Pancreas (tissue), 10 donors: ENCODE measurements around the gene SOBP. TPM values are rescaled to one million over a fixed set of nuclear protein-coding genes. Genes with fewer than 3 reads are reported as not detected.

Source experiments
- ATAC-seq, 4 donors: fragments of 200-7000 bp; cut with Tn5 transposase; one replicate each; pipeline versions ENCODE4 v1.8.0 to v1.9.1; 2020; ENCODE audit warnings: mild to moderate bottlenecking in 4 of 4, moderate library complexity in 4 of 4
- DNase-seq, 6 donors: peaks; one replicate each; pipeline ENCODE4 v3.0.0-alpha.2; 2020
- FAIRE-seq: peaks from 2 replicates; lab custom pipeline; 2012; peaks lifted over from hg19 to GRCh38; lab: Jason Lieb, UNC
- H3K27ac ChIP-seq, 4 donors: fragments of 200-600 bp; sonication (generic); 1 replicate in 3 of 4; 2 replicates in 1 of 4; pipeline versions ENCODE4 v1.5.0 to v1.8.0; 2020
- H3K27me3 ChIP-seq, 4 donors: fragments of 200-600 bp; one replicate each; pipeline ENCODE4 v1.8.0; 2021
- H3K36me3 ChIP-seq, 3 donors: fragments of 200-600 bp; sonication (generic) in 1 of 3; one replicate each; pipeline versions ENCODE4 v1.5.0 to v1.8.0; 2020 to 2021
- H3K4me1 ChIP-seq, 3 donors: fragments of 200-600 bp; one replicate each; pipeline ENCODE4 v1.8.0; 2021
- H3K4me3 ChIP-seq, 4 donors: fragments of 200-600 bp; sonication (generic) in 2 of 4; one replicate each; pipeline versions ENCODE4 v1.5.0 to v1.8.0; 2020 to 2021
- H3K9me3 ChIP-seq, 4 donors: fragments of 200-600 bp; one replicate each; pipeline ENCODE4 v1.8.0; 2021
- CTCF ChIP-seq, 4 donors: fragments of 200-600 bp; sonication (generic) in 3 of 4; IDR thresholded peaks; one replicate each; pipeline versions ENCODE4 v1.5.0 to v1.8.0; 2021; ENCODE audit warnings: antibody characterized with exemption in 4 of 4
- whole genome bisulfite sequencing, 2 donors: extraction: QIAGEN DNeasy Blood & Tissue Kit; methylation state at CpG; one replicate each; pipeline ENCODE4 v1.1.7; 2013; 5-methylcytosine and 5-hydroxymethylcytosine counted together
- intact Hi-C, 3 donors: fragments of 100-400 bp; cut with DNase I; formaldehyde crosslinking; loops; one replicate each; pipeline versions ENCODE4 v1.11.1 to v1.14.2; 2022
- polyA plus RNA-seq, 2 donors: library from polyadenylated mRNA; stranded (reverse); fragments of 200-250 nt; gene quantifications; one replicate each; pipeline ENCODE4 v1.2.3, GENCODE V29; 2013
- total RNA-seq, 6 donors: library from RNA; stranded (reverse); fragmentation: NEBNext Ultra II Directional in 4 of 6; extraction: Animal tissue kit (Norgen Biotek cat#: 25700) in 4 of 6; gene quantifications; one replicate each; pipeline versions ENCODE4 v1.2.1 to v1.2.4, GENCODE V29; 2021 to 2023
- donor health status: healthy with polysubstance abuse.
- donor health status: DM: no; HTN: no; CAD: no; lungs with moderate emphysema.
- donor health status: DM: no; HTN: no; CAD: no.
- donor health status: control.
- donor health status: control.
- donor health status: Bipolar disorder and iron deficiency.
- donor health status: DM: yes; HTN: yes; CAD: no.
- donor health status: DM: no; HTN: no; CAD: no.
- donor health status: DM: no; HTN: no; CAD: no.
- donor health status: DM: yes; HTN: yes; CAD: no.

Gene SOBP
- total and polyA plus RNA-seq, 8 donors = 1.1 to 3.5 (median 2.0) TPM

- no peaks in the 10 kb centered on the region for H3K9me3 ChIP-seq
- DNase-seq (no peak), ATAC-seq (no peak), FAIRE-seq (no peak)
- TF ChIP-seq CTCF (IDR thresholded peaks at IDR 0.05) = no peak
- H3K27me3 ChIP-seq = no peaks in the 10 kb centered on the region
- peaks cover 0 to 13% (median 8%) of the 10 kb centered on the region in 3 donors for H3K4me1 ChIP-seq
- no peak overlapping the region for H3K27ac ChIP-seq
- 71 to 76% methylated on average over 4 of the region's 4 CpGs for WGBS, 2 donors
- H3K4me3 ChIP-seq = no peak overlapping the region
- intact Hi-C loops = no loop called here
- H3K36me3 ChIP-seq = no peaks in the 10 kb centered on the region
Observed at GRCh38 chr6:107538856-107539387, 49.0 kb downstream of the SOBP start.

GRCh38 chr6:107539409-107539808 is 49.5 kb downstream of the SOBP start:
- DNase-seq = no peak
- TF ChIP-seq CTCF (IDR thresholded peaks at IDR 0.05) = no peak
- ATAC-seq = peak in 3 of 4 donors; percentile 51 to 88 (median 63)
- no peak for FAIRE-seq
- Histone ChIP-seq H3K4me1 (peaks cover 0 to 13% (median 8%) of the 10 kb centered on the region in 3 donors), H3K36me3 (no peaks in the 10 kb centered on the region), H3K27me3 (no peaks in the 10 kb centered on the region), H3K27ac (no peak overlapping the region), H3K4me3 (no peak overlapping the region), H3K9me3 (no peaks in the 10 kb centered on the region)
- intact Hi-C loops = no loop called here
- WGBS, 2 donors = 37 to 47% methylated on average over 6 of the region's 6 CpGs

- DNase-seq = no peak
- H3K27ac ChIP-seq = no peak overlapping the region
- 27 to 33% methylated on average over 2 of the region's 2 CpGs for WGBS, 2 donors
Observed at GRCh38 chr6:107539849-107540464, 50.0 kb downstream of the SOBP start.

GRCh38 chr6:107540465-107540857 is 50.5 kb downstream of the SOBP start:
- no peaks in the 10 kb centered on the region for H3K9me3 ChIP-seq
- H3K4me3 ChIP-seq = no peak overlapping the region
- intact Hi-C loops = no loop called here
- H3K4me1 ChIP-seq = peaks cover 0 to 13% (median 8%) of the 10 kb centered on the region in 3 donors
- H3K27ac ChIP-seq = no peak overlapping the region
- H3K27me3 ChIP-seq = no peaks in the 10 kb centered on the region
- DNase-seq = no peak
- no peak for FAIRE-seq
- ATAC-seq = peak in 3 of 4 donors; percentile 60 to 61 (median 60)
- TF ChIP-seq CTCF (IDR thresholded peaks at IDR 0.05) = no peak
- WGBS, 2 donors = 16 to 25% methylated on average over 1 of the region's 1 CpG
- H3K36me3 ChIP-seq = no peaks in the 10 kb centered on the region

More at GRCh38 chr6:107539849-107540464, 50.0 kb downstream of the SOBP start:
- Histone ChIP-seq H3K4me1 (peaks cover 0 to 13% (median 8%) of the 10 kb centered on the region in 3 donors), H3K9me3 (no peaks in the 10 kb centered on the region), H3K4me3 (no peak overlapping the region), H3K36me3 (no peaks in the 10 kb centered on the region), H3K27me3 (no peaks in the 10 kb centered on the region)
- TF ChIP-seq CTCF (IDR thresholded peaks at IDR 0.05) = no peak
- FAIRE-seq (no peak), ATAC-seq (no peak)
- intact Hi-C loops = no loop called here

GRCh38 chr6:107542192-107542668 is 52.3 kb downstream of the SOBP start:
- TF ChIP-seq CTCF (IDR thresholded peaks at IDR 0.05) = no peak
- H3K27me3 ChIP-seq = no peaks in the 10 kb centered on the region
- intact Hi-C loops = no loop called here
- H3K4me1 ChIP-seq = peaks cover 0 to 13% (median 8%) of the 10 kb centered on the region in 3 donors
- H3K36me3 ChIP-seq = no peaks in the 10 kb centered on the region
- H3K9me3 ChIP-seq = no peaks in the 10 kb centered on the region
- DNase-seq (no peak), ATAC-seq (no peak), FAIRE-seq (no peak)
- 88 to 93% methylated on average over 6 of the region's 6 CpGs for WGBS, 2 donors
- no peak overlapping the region for H3K4me3 ChIP-seq
- H3K27ac ChIP-seq = no peak overlapping the region
